GM04503 (cell line): Measurements from ENCODE around the gene CD47.

Experiments used
- DNase-seq: peaks from one replicate; pipeline ENCODE4 v3.0.0-alpha.2; 2012; ENCODE audit warnings: low read depth

The CD47 gene

GRCh38 chr3:108013141-108014055 is 77.4 kb downstream of the CD47 start:
- DNase-seq: no peak

GRCh38 chr3:108012304-108012703 is 78.5 kb downstream of the CD47 start:
- no peak for DNase-seq

- no peak for DNase-seq
Observed at GRCh38 chr3:108011616-108012015, 79.2 kb downstream of the CD47 start.

- DNase-seq: no peak
Observed at GRCh38 chr3:108008931-108009639, 81.7 kb downstream of the CD47 start.

GRCh38 chr3:108008106-108008505 is 82.7 kb downstream of the CD47 start:
- no peak for DNase-seq

GRCh38 chr3:108006881-108007331 is 83.9 kb downstream of the CD47 start:
- DNase-seq: no peak

- DNase-seq: no peak
Observed at GRCh38 chr3:108006077-108006771, 84.6 kb downstream of the CD47 start.

GRCh38 chr3:108004647-108005046 is 86.2 kb downstream of the CD47 start:
- no peak for DNase-seq

- no peak for DNase-seq
Observed at GRCh38 chr3:108001457-108001856, 89.4 kb downstream of the CD47 start.

GRCh38 chr3:107999215-107999775 is 91.5 kb downstream of the CD47 start:
- DNase-seq: no peak

GRCh38 chr3:107997671-107998070 is 93.2 kb downstream of the CD47 start:
- no peak for DNase-seq

- no peak for DNase-seq
Observed at GRCh38 chr3:107995823-107996222, 95.0 kb downstream of the CD47 start.

- DNase-seq: no peak
Observed at GRCh38 chr3:107994956-107995715, 95.7 kb downstream of the CD47 start.

GRCh38 chr3:107994181-107994580 is 96.7 kb downstream of the CD47 start:
- DNase-seq: no peak

GRCh38 chr3:107993771-107994170 is 97.1 kb downstream of the CD47 start:
- no peak for DNase-seq
